BE2C (cell line): ENCODE results near the gene LNPK.
"Not testable (repeated sequence)": the region's sequence is repeated elsewhere in the genome, so short reads cannot be mapped to it uniquely, and the experiment has no call there.

Experiments used
- DNase-seq: peaks from one replicate; pipeline ENCODE4 v3.0.0-alpha.2; 2020
- H3K27me3 ChIP-seq: fragments of 250-450 bp; sonication (Bioruptor Pico); 2 replicates; pipeline ENCODE4 v1.5.1; 2020; ENCODE audit warnings: mild to moderate bottlenecking
- H3K36me3 ChIP-seq: fragments of 250-450 bp; sonication (Bioruptor Pico); 2 replicates; pipeline ENCODE4 v1.5.1; 2020; ENCODE audit warnings: mild to moderate bottlenecking
- H3K4me1 ChIP-seq: fragments of 250-450 bp; sonication (Bioruptor Pico); 2 replicates; pipeline ENCODE4 v1.5.1; 2020
- H3K4me3 ChIP-seq: 2 replicates; pipeline ENCODE4 v1.5.1; 2011; ENCODE audit warnings: low read depth, low read length
- H3K9me3 ChIP-seq: fragments of 250-450 bp; sonication (Bioruptor Pico); 2 replicates; pipeline ENCODE4 v1.5.1; 2020
- TF ChIP-seq, protein P1 (sequence below): IDR thresholded peaks from 2 replicates; pipeline ENCODE4 v1.5.1; 2012; ENCODE audit warnings: mild to moderate bottlenecking, low read depth, low read length

Gene LNPK

DNA sequence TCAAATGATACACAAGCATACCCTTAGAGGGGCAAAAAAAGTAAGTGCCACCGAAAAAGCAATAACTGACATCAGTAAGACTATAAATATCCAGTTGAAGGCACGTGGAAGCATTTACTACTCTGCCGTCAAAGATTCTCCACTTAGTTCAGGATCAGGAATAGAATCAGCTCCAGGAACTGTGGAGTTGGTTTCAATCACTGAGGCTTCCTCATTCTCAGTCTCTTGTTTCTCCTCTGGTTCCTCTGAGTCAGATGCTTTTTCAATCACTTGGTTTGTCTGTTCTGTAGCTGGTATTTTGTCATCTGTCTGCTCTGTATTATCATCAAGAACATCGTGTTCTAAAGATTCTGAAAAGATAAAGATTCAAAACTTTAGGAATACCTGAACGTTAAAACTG is 72.2 kb downstream of the LNPK start:
- DNase-seq = no peak
- no peaks in the 10 kb centered on the region for H3K4me1 ChIP-seq
- TF ChIP-seq, protein P1, sequence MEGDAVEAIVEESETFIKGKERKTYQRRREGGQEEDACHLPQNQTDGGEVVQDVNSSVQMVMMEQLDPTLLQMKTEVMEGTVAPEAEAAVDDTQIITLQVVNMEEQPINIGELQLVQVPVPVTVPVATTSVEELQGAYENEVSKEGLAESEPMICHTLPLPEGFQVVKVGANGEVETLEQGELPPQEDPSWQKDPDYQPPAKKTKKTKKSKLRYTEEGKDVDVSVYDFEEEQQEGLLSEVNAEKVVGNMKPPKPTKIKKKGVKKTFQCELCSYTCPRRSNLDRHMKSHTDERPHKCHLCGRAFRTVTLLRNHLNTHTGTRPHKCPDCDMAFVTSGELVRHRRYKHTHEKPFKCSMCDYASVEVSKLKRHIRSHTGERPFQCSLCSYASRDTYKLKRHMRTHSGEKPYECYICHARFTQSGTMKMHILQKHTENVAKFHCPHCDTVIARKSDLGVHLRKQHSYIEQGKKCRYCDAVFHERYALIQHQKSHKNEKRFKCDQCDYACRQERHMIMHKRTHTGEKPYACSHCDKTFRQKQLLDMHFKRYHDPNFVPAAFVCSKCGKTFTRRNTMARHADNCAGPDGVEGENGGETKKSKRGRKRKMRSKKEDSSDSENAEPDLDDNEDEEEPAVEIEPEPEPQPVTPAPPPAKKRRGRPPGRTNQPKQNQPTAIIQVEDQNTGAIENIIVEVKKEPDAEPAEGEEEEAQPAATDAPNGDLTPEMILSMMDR = no peak
- H3K4me3 ChIP-seq = no peak overlapping the region
- H3K9me3 ChIP-seq = no peaks in the 10 kb centered on the region
- no peaks in the 10 kb centered on the region for H3K36me3 ChIP-seq
- H3K27me3 ChIP-seq = no peaks in the 10 kb centered on the region

DNA sequence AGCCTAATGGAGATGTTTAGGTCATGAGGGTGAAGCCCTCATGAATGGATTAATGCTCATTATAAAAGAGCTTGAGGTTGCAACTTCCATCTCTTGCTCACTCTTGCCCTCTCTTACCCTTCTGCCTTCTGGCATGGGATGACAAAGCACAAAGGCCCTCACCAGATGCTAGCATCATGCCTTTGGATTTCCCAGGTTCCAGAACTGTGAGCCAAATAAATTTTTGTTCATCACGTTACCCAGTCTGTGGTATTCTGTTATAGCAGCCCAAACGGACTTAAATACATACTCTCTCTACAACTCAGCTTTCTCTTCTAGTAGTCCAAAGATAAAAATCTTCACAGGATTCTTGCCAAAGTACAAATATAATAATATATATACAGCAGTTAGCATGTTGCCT is 75.8 kb downstream of the LNPK start:
- TF ChIP-seq, protein P1 = no peak
- Histone ChIP-seq H3K4me3 (no peak overlapping the region), H3K27me3 (no peaks in the 10 kb centered on the region), H3K36me3 (no peaks in the 10 kb centered on the region), H3K9me3 (no peaks in the 10 kb centered on the region), H3K4me1 (no peaks in the 10 kb centered on the region)
- no peak for DNase-seq

DNA sequence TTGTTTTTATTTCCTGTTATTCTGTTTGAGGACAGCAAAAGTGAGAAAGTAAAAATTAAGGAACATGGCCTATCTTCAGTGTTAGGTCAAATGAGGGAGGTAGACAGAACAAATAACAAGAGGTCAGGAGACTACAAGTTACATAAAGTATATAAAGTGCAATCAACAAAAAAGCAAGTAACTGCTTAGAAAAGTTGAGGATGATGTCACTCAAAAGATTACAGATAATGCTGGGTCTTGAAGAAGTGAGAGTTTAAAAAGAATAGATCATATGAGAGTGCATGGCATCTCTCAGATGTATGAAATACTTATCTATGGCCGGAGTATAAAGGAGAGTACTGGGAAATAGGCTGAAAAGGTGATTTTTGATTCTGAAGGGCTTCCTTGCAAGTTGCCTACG is 79.9 kb downstream of the LNPK start:
- Histone ChIP-seq H3K27me3 (no peaks in the 10 kb centered on the region), H3K36me3 (no peaks in the 10 kb centered on the region), H3K4me1 (no peaks in the 10 kb centered on the region), H3K4me3 (no peak overlapping the region), H3K9me3 (no peaks in the 10 kb centered on the region)
- DNase-seq = no peak
- TF ChIP-seq, protein P1 = no peak

DNA sequence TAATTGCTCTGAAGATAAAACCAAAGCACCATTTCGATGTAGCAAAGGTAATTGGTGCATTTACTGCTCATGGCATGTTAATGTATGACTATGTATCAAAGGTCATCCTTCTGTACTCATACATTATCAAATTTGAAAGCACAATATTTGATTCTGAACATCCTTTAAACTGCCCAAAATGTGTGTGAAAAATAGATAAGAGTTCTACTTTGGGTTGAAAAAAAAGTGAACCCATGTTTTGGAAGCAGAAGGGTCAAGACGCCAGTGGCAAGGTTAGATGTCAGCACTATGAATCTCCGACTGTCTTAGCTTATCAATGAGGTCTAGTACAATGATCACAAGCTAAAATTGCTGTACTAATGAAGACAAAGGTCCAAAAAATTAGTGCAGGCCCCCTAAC is 83.1 kb downstream of the LNPK start:
- H3K9me3 ChIP-seq = no peaks in the 10 kb centered on the region
- TF ChIP-seq, protein P1 = no peak
- H3K4me1 ChIP-seq = no peaks in the 10 kb centered on the region
- H3K4me3 ChIP-seq = no peak overlapping the region
- DNase-seq = no peak
- no peaks in the 10 kb centered on the region for H3K36me3 ChIP-seq
- no peaks in the 10 kb centered on the region for H3K27me3 ChIP-seq

DNA sequence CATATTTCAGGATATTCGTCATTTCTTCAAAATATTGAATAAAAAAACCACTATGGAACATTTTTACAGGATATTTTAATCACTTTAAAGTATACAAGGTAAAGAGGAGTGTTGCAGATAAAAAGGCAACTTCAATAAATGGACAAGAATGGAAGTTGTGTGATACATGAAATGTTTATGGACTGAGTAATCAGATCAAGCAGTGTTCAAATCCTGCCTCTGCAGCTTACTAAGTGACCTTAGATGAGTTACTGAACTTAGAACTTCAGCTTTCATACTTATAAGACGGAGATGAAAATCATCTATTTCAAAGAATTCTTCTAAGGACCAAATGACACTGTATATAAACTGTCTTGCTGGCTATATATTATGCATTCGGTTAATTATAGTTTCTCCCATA is 87.2 kb downstream of the LNPK start:
- H3K4me1 ChIP-seq = no peaks in the 10 kb centered on the region
- DNase-seq = no peak
- TF ChIP-seq, protein P1 = no peak
- H3K36me3 ChIP-seq = no peaks in the 10 kb centered on the region
- H3K9me3 ChIP-seq = no peaks in the 10 kb centered on the region
- no peaks in the 10 kb centered on the region for H3K27me3 ChIP-seq
- H3K4me3 ChIP-seq = no peak overlapping the region

DNA sequence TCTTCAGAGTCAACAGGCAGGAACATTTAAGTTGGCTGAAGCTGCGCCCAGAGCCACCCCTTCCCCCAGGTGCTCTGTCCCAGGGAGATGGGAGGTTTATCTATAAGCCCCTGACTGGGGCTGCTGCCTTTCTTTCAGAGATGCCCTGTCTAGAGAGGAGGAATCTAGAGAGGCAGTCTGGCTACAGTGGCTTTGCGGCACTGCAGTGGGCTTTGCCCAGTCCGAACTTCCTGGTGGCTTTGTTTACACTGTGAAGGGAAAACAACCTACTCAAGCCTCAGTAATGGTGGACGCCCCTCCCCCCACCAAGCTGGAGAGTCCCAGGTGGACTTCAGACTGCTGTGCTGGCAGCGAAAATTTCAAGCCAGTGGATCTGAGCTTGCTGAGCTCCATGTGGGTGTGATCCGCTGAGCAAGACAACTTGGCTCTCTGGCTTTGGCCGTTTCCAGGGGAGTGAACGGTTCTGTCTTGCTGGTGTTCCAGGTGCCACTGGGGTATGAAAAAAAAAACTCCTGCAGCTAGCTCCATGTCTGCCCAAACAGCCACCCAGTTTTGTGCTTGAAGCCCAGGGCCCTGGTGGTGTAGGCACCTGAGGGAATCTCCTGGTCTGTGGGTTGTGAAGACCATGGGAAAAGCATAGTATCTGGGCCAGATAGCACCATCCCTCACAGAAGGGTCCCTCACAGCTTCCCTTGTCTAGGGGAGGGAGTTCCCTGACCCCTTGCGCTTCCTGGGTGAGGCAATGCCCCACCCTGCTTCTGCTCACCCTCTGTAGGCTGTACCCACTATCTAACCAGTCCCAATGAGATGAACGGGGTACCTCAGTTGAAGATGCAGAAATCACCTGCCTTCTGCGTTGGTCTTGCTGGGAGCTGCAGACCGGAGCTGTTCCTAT is 88.0 kb downstream of the LNPK start:
- H3K4me3 ChIP-seq = not testable (repeated sequence)

DNA sequence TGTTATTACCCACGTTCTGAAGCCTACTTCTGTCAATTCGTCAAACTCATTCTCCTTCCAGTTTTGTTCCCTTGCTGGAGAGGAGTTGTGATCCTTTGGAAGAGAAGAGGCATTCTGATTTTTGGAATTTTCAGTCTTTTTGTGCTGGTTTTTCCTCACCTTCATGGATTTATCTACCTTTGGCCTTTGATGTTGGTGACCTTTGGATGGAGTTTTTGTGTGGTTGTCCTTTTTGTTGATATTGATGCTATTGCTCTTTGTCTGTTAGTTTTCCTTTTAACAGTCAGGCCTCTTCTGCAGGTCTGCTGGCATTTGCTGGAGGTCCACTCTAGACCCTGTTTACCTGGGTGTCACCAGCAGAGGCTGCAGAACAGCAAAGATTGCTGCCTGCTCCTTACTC is 88.8 kb downstream of the LNPK start:
- not testable (repeated sequence) for DNase-seq, H3K27me3 ChIP-seq, H3K9me3 ChIP-seq, H3K36me3 ChIP-seq, H3K4me1 ChIP-seq, H3K4me3 ChIP-seq

More for the DNA sequence above, 88.0 kb downstream of the LNPK start:
- DNase-seq, H3K9me3 ChIP-seq, H3K4me1 ChIP-seq, H3K27me3 ChIP-seq, H3K36me3 ChIP-seq: not testable (repeated sequence)
